Brain microvascular endothelial cell (primary cell): Measurements from ENCODE around the gene ATRX.
"Not testable (repeated sequence)": the region's sequence is repeated elsewhere in the genome, so short reads cannot be mapped to it uniquely, and the experiment has no call there.

Experiments used
- DNase-seq: peaks from one replicate; pipeline ENCODE4 v3.0.0-alpha.2; 2020
- H3K27ac ChIP-seq: fragments of 250-450 bp; sonication (Bioruptor Pico); 2 replicates; pipeline ENCODE4 v1.5.1; 2020; ENCODE audit warnings: mild to moderate bottlenecking, moderate library complexity
- H3K27me3 ChIP-seq: fragments of 250-450 bp; sonication (Bioruptor Pico); replicated peaks from 2 replicates; pipeline ENCODE4 v1.5.1; 2020; ENCODE audit warnings: mild to moderate bottlenecking
- H3K36me3 ChIP-seq: fragments of 250-450 bp; sonication (Bioruptor Pico); replicated peaks from 2 replicates; pipeline ENCODE4 v1.5.1; 2020; ENCODE audit warnings: mild to moderate bottlenecking
- H3K4me3 ChIP-seq: 2 replicates; pipeline ENCODE4 v1.5.1; 2011; ENCODE audit warnings: low read depth, mild to moderate bottlenecking, control low read depth, low read length, moderate library complexity
- CTCF ChIP-seq: IDR thresholded peaks from 2 replicates; pipeline ENCODE4 v1.5.1; 2011; ENCODE audit warnings: low read depth, mild to moderate bottlenecking, moderate library complexity, low read length, control low read depth, inconsistent platforms; ENCODE audit errors: missing control alignments
- in situ Hi-C: cut with HindIII; loops from 2 replicates; pipeline ENCODE4 v1.10.0; 2017; ENCODE audit warnings: low sequenced_read_pairs, low pct_ligation_motif_present

The ATRX gene

DNA sequence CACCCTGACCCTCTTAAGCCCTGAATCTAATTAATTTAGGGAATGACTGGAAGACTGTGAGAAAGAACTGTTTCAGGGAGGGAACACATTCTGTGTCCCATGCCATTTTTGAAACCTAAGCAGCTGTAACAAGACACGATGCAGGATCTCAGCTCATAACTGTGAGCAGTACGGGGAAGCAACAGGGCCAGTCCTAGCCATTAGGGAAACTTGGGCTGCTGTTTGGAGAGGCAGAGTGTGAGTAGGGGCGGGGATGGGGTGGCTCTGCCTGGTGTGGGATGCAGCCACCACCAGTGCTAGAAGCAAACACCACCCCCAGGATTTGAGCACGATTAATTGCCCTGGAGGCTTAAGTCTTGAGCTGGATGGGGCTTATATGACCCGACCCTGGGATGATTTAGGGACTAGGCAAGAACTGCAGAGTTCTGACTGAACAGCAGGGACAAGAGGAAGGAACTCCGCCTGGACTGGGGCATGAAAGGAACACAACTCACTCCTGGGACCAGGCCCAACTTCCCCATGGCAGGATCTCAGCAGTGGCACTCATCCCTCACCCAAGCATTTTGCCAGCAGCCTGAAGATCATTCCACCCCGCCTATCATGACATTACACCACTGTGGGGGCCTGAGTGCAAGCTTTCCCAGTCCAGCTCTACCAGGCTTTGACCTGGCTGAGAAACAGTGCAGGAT is 43.1 kb downstream of the ATRX start:
- Histone ChIP-seq H3K4me3 (no peak overlapping the region), H3K36me3 (no peaks in the 10 kb centered on the region), H3K27ac (no peak overlapping the region), H3K27me3 (no peaks in the 10 kb centered on the region)
- in situ Hi-C loops = no loop called here
- no peak for DNase-seq
- TF ChIP-seq CTCF = no peak

DNA sequence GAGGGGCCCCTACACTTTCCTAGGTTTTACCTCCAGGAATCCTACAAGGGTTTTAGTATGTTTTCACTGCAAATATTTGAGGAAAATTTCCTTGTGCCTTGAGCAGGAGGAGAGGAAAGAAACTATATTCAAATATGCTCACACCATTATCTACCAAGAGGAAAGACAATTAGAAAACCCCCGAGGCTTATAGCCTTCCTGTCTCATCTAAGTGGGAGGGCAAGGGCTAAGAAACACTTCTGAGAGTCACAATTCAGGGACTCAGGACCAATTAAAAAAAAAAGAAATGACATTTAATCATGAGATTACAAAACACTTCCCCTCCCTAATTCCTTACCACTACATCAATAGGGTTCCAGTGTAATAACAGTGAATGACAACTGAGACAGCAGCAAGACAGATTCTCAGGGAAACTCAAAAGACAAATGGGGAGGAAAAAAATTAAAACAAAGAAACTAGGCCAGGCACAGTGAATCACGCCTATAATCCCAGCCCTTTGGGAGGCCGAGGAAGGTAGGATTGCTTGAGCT is 45.6 kb downstream of the ATRX start:
- in situ Hi-C loops = no loop called here
- DNase-seq = no peak
- no peaks in the 10 kb centered on the region for H3K36me3 ChIP-seq
- no peaks in the 10 kb centered on the region for H3K27me3 ChIP-seq
- no peak for TF ChIP-seq CTCF
- no peak overlapping the region for H3K4me3 ChIP-seq
- no peak overlapping the region for H3K27ac ChIP-seq

- DNase-seq = no peak
- H3K27ac ChIP-seq = no peak overlapping the region
- H3K36me3 ChIP-seq = no peaks in the 10 kb centered on the region
- no peak overlapping the region for H3K4me3 ChIP-seq
- no peak for TF ChIP-seq CTCF
- H3K27me3 ChIP-seq = no peaks in the 10 kb centered on the region
- in situ Hi-C loops = no loop called here
Observed at GRCh38 chrX:77733342-77733741, 52.7 kb downstream of the ATRX start.

DNA sequence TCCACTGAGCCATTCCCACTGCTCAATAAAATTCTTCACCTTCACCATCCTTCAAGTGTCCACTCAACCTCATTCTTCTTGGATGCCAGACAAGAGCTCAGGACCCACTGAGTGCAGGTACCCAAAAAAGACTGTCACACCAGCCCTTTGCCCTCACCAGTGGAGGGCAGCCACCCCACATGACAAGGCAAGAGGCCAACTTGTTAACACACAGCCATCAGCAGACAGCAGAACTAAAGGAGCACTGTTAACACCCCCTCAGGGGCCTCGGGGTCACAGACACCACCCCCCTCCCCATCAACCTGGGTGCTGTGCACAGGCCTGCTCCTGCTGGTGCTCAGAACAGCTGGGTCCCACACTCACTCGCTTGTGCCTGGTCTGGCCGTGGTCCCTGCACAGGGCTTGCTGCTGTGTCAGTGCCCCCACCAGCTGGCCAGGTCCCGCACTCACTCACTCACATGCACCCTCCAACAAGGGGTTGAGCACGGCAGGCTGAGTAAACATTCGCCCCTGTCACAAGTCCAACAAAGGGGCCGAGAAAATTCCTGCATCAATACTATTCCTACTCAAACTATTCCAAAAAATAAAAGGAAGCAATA is 54.1 kb downstream of the ATRX start:
- in situ Hi-C loops = no loop called here
- DNase-seq = no peak
- no peaks in the 10 kb centered on the region for H3K27me3 ChIP-seq
- H3K36me3 ChIP-seq = no peaks in the 10 kb centered on the region
- no peak overlapping the region for H3K4me3 ChIP-seq
- no peak overlapping the region for H3K27ac ChIP-seq
- no peak for TF ChIP-seq CTCF

DNA sequence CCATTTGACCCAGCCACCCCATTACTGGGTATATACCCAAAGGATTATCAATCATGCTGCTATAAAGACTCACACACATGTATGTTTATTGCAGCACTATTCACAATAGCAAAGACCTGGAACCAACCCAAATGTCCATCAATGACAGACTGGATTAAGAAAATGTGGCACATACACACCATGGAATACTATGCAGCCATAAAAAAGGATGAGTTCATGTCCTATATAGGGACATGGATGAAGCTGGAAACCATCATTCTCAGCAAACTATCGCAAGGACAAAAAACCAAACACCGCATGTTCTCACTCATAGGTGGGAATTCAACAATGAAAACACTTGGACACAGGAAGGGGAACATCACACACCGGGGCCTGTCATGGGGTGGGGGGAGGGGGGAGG is 59.9 kb downstream of the ATRX start:
- H3K27me3 ChIP-seq, H3K27ac ChIP-seq, H3K4me3 ChIP-seq, in situ Hi-C loops, DNase-seq, H3K36me3 ChIP-seq: not testable (repeated sequence)

DNA sequence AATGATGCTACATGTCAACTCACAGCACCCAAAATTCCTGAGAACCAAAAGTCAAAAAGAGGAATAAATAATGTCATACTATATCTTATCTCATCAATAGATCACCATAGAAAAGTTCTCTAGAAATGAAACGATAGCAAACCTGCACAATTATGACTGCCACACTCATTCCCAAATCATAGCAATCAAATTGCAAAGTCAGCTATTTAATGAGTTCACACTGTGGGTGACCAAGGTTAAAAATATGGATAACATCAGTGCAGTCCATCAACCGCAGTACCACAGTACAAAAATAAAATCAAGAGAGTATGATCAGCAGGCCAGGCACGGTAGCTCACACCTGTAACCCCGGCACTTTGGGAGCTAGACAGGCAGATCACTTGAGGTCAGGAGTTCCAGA is 62.3 kb downstream of the ATRX start:
- no peaks in the 10 kb centered on the region for H3K36me3 ChIP-seq

More for the DNA sequence above, 62.3 kb downstream of the ATRX start:
- in situ Hi-C loops = no loop called here
- no peak overlapping the region for H3K27ac ChIP-seq
- TF ChIP-seq CTCF = no peak
- DNase-seq = no peak
- H3K4me3 ChIP-seq = no peak overlapping the region
- no peaks in the 10 kb centered on the region for H3K27me3 ChIP-seq
